ENCODE results near the gene OVOL3. TPM values are rescaled to one million over a fixed set of nuclear protein-coding genes. Genes with fewer than 3 reads are reported as not detected.

Gene OVOL3
- total RNA-seq (2021) (not detected in 2 replicates), Bru-seq, nascent RNA (not detected), BruChase-seq, experiment 1, labeled RNA remaining after a 2-hour chase (percentile 22 among the genes with signal in this experiment), BruChase-seq, experiment 2, labeled RNA remaining after a 6-hour chase (percentile 30 among the genes with signal in this experiment)
- long read RNA-seq, partial matches to known transcripts: 0 of 1 reads
- long read RNA-seq, other reads (novel, unspliced or antisense): 1 of 1 reads

- no peaks in the 10 kb centered on the region for H3K27me3 ChIP-seq (ENCODE audit: insufficient read depth, low read depth)
- TF ChIP-seq, protein P1, sequence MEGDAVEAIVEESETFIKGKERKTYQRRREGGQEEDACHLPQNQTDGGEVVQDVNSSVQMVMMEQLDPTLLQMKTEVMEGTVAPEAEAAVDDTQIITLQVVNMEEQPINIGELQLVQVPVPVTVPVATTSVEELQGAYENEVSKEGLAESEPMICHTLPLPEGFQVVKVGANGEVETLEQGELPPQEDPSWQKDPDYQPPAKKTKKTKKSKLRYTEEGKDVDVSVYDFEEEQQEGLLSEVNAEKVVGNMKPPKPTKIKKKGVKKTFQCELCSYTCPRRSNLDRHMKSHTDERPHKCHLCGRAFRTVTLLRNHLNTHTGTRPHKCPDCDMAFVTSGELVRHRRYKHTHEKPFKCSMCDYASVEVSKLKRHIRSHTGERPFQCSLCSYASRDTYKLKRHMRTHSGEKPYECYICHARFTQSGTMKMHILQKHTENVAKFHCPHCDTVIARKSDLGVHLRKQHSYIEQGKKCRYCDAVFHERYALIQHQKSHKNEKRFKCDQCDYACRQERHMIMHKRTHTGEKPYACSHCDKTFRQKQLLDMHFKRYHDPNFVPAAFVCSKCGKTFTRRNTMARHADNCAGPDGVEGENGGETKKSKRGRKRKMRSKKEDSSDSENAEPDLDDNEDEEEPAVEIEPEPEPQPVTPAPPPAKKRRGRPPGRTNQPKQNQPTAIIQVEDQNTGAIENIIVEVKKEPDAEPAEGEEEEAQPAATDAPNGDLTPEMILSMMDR (conservative IDR thresholded peaks at IDR 0.05): no peak
- TF ChIP-seq EZH2 (IDR thresholded peaks at IDR 0.05; ENCODE audit: low read depth): no peak
- H3F3A ChIP-seq (ENCODE audit: insufficient read depth, low read depth): peaks cover 7% of the 10 kb centered on the region
- H3K79me2 ChIP-seq (ENCODE audit: low read depth): peaks cover 17% of the 10 kb centered on the region
- DNase-seq: no peak
- H3K4me1 ChIP-seq (replicated peaks; ENCODE audit: insufficient read depth): peaks cover 5% of the 10 kb centered on the region
- BruUV-seq (replicated peaks): no TSS peak
- no peak within 1 kb of the TSS for H3K4me2 ChIP-seq
- ChIA-PET POLR2A (ENCODE audit: unreplicated experiment) (interaction anchor here (0.7 kb wide), 1 partner anchor 362 kb away, joined by 4 read pairs; the partner anchor contains the start of gene LIN37), CTCF (no interaction called here)
- no peaks in the 10 kb centered on the region for H3K36me3 ChIP-seq (ENCODE audit: low read depth)
- H2AFZ ChIP-seq: no peak within 1 kb of the TSS
- no peaks in the 10 kb centered on the region for H3K9me2 ChIP-seq (ENCODE audit: insufficient read depth)
- H3K9me3 ChIP-seq (ENCODE audit: insufficient read depth, low read depth): no peaks in the 10 kb centered on the region
- no peak within 1 kb of the TSS for H3K27ac ChIP-seq
- no peaks in the 10 kb centered on the region; the same call in none of the 2 replicates for H4K20me1 ChIP-seq (ENCODE audit: insufficient read depth)
- intact Hi-C loops (cut with micrococcal nuclease; ENCODE audit: unreplicated experiment): loop anchor here (10.0 kb wide), 1 partner anchor 56 kb away; the partner anchor contains the start of genes THAP8 and WDR62
- H3K4me3 ChIP-seq: no peak within 1 kb of the TSS
These were observed at the start of gene OVOL3 for GRCh38 chr19:36110487-36111199. Gene OVOL3 (plus strand): TSS chr19:36111143. CDS start chr19:36111203, 60 bp downstream.

GRCh38 chr19:36061367-36061766 lies 49.6 kb upstream of the OVOL3 start:
- BruUV-seq (replicated peaks): no TSS peak
- no peak overlapping the region for H2AFZ ChIP-seq
- H3K79me2 ChIP-seq (ENCODE audit: low read depth): peaks cover 13% of the 10 kb centered on the region; the same call in 1 of the 2 replicates
- H3K4me3 ChIP-seq: no peak overlapping the region
- intact Hi-C loops (cut with micrococcal nuclease; ENCODE audit: unreplicated experiment): no loop called here
- TF ChIP-seq, protein P1 (conservative IDR thresholded peaks at IDR 0.05): no peak
- TF ChIP-seq EZH2 (IDR thresholded peaks at IDR 0.05; ENCODE audit: low read depth): no peak
- H3K4me2 ChIP-seq: no peak overlapping the region
- no peaks in the 10 kb centered on the region for H3K9me2 ChIP-seq (ENCODE audit: insufficient read depth)
- H3F3A ChIP-seq (ENCODE audit: insufficient read depth, low read depth): no peaks in the 10 kb centered on the region
- POLR2A ChIA-PET (ENCODE audit: unreplicated experiment): interaction anchor here (0.6 kb wide), 1 partner anchor 116 kb away, joined by 3 read pairs; no protein-coding TSS in a partner anchor
- no peaks in the 10 kb centered on the region for H3K9me3 ChIP-seq (ENCODE audit: insufficient read depth, low read depth)
- no peaks in the 10 kb centered on the region for H3K4me1 ChIP-seq (replicated peaks; ENCODE audit: insufficient read depth)
- H4K20me1 ChIP-seq (ENCODE audit: insufficient read depth): no peaks in the 10 kb centered on the region
- peaks cover 8% of the 10 kb centered on the region; the same call in 1 of the 2 replicates for H3K36me3 ChIP-seq (ENCODE audit: low read depth)
- no peaks in the 10 kb centered on the region for H3K27me3 ChIP-seq (ENCODE audit: insufficient read depth, low read depth)
- H3K27ac ChIP-seq: no peak overlapping the region
- DNase-seq: no peak
- CTCF ChIA-PET: interaction anchor here (0.7 kb wide), 1 partner anchor 557 kb away, joined by 6 read pairs; no protein-coding TSS in a partner anchor

DNA sequence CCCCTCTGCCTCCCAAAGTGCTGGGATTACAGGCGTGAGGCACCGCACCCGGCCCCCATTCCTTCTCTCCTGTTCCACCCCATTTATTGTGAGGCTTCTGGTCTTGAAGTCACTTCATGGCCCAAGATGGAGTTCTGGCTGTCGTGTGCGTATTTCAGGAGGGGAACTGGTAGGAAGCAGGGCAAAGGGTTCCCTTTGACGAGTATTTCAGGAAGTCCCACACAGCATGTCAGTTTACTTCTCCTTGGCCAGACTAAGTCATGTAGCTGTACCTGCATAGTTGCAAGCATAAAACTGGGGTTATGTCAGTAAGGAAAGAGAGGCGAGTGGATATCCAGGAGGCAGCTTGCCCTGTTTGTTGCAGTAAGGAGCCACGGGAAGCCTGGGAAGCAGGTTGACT lies 46.1 kb upstream of the OVOL3 start:
- no peak overlapping the region for H3K27ac ChIP-seq
- TF ChIP-seq EZH2 (IDR thresholded peaks at IDR 0.05; ENCODE audit: low read depth): no peak
- TF ChIP-seq, protein P1 (conservative IDR thresholded peaks at IDR 0.05): no peak
- intact Hi-C loops (cut with micrococcal nuclease; ENCODE audit: unreplicated experiment): no loop called here
- ChIA-PET POLR2A (ENCODE audit: unreplicated experiment) (no interaction called here), CTCF (no interaction called here)
- H3K36me3 ChIP-seq (ENCODE audit: low read depth): peaks cover 8% of the 10 kb centered on the region; the same call in 1 of the 2 replicates
- no peak overlapping the region for H2AFZ ChIP-seq
- H3K9me3 ChIP-seq (ENCODE audit: insufficient read depth, low read depth): no peaks in the 10 kb centered on the region
- H3K4me1 ChIP-seq (replicated peaks; ENCODE audit: insufficient read depth): no peaks in the 10 kb centered on the region
- H3K79me2 ChIP-seq (ENCODE audit: low read depth): no peaks in the 10 kb centered on the region
- no peaks in the 10 kb centered on the region for H3F3A ChIP-seq (ENCODE audit: insufficient read depth, low read depth)
- H4K20me1 ChIP-seq (ENCODE audit: insufficient read depth): no peaks in the 10 kb centered on the region
- H3K27me3 ChIP-seq (ENCODE audit: insufficient read depth, low read depth): no peaks in the 10 kb centered on the region
- H3K4me3 ChIP-seq: no peak overlapping the region
- no peak for DNase-seq
- H3K9me2 ChIP-seq (ENCODE audit: insufficient read depth): no peaks in the 10 kb centered on the region
- H3K4me2 ChIP-seq: no peak overlapping the region
- no TSS peak for BruUV-seq (replicated peaks)
